ENCODE measurements around the gene MRPL14.

MRPL14 gene

DNA sequence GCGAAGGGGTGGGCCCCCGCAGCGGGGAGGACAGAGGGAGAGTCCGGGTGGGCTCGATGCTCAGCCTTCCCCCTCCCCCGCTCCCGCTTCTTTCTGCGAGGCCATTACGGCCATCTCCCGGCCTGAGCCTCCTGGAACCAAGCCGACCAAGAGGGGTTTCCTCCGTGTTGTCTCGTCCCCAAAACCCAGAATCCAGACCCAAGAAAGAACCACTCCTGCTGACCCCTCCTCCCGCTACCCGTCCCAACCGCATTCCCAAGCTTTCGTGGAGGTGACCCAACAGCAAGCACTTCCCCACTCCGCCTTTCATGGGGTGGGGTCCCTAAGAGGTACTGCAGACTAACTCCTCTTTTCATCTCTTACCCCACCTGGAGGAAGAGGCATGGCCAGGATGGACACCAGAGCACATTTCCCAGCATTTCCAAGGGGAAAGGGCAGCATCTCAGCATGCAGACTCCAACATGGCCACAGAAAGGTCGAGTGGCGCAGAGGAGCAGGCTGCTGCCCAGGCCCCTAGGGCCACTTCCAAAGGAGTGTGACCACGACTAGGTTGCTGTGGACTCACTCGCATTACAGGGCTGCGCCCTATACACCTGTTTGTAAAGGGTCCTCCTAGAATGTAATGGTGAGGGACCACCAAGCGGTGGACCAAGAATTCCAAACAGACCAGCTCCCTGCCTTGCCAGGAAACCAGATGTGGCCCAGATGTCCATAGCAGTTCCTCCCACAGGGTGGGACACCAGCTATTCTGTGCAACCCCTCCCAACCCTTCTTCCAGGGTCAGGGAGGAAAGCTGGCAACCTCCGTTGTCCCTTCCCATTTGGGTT, 53.4 kb downstream of the MRPL14 start:
- DNase-seq (ENCODE audit: low spot score), result no peak

GRCh38 chr6:44072959-44073611, 54.2 kb downstream of the MRPL14 start:
- peak overlapping the region in 1 of 2 donors; percentile 43 for H3K27ac ChIP-seq
- TF ChIP-seq, protein P1, sequence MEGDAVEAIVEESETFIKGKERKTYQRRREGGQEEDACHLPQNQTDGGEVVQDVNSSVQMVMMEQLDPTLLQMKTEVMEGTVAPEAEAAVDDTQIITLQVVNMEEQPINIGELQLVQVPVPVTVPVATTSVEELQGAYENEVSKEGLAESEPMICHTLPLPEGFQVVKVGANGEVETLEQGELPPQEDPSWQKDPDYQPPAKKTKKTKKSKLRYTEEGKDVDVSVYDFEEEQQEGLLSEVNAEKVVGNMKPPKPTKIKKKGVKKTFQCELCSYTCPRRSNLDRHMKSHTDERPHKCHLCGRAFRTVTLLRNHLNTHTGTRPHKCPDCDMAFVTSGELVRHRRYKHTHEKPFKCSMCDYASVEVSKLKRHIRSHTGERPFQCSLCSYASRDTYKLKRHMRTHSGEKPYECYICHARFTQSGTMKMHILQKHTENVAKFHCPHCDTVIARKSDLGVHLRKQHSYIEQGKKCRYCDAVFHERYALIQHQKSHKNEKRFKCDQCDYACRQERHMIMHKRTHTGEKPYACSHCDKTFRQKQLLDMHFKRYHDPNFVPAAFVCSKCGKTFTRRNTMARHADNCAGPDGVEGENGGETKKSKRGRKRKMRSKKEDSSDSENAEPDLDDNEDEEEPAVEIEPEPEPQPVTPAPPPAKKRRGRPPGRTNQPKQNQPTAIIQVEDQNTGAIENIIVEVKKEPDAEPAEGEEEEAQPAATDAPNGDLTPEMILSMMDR (IDR thresholded peaks at IDR 0.05), result no peak
- no peak for DNase-seq (ENCODE audit: low spot score)
- H3K4me3 ChIP-seq, result peak overlapping the region; percentile 78

More for the DNA sequence above, 53.4 kb downstream of the MRPL14 start:
- Histone ChIP-seq H3K27ac (peak overlapping the region in 1 of 2 donors; percentile 43), H3K4me3 (peak overlapping the region; percentile 78)
- TF ChIP-seq, protein P1 (IDR thresholded peaks at IDR 0.05), result no peak

GRCh38 chr6:44072452-44072958, 54.7 kb downstream of the MRPL14 start:
- no peak for DNase-seq (ENCODE audit: low spot score)
- peak overlapping the region in 1 of 2 donors; percentile 43 for H3K27ac ChIP-seq
- H3K4me3 ChIP-seq, result peak overlapping the region; percentile 78
- TF ChIP-seq, protein P1 (IDR thresholded peaks at IDR 0.05), result no peak

DNA sequence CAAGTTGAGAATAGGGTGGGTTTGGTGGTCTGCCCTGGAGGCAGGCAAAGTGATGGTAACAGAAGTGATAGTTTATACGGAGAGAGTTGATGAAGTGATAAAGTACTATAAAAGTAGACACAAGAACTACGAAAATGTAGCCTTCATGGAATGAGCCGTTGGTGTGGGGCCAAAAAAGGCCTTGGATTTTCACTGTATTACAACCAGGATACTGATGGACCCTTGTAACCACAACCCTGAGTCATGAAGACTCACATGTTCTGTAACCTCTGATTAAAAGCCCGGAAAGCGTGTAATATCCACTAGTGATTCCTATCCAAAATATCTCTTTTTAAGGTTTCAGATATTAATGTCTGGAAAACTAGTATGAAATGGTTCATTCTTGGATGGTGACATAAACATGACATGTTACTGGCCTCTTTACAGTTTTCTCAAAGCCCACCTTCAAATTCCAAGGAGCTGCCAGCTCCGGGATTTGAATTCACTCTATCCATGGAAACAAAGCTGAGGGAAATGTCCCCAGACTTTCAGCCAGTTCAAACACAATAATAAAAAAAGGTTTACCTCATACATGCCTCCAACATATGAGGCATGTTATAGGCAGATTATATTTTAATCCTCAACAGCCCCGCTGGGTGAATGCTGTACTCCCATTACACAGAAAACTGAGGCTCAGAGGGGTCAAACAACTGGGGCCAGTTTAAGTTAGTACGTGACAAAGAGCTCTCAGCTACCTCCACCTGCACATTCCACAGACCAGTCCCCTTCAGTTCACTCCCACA, 55.4 kb downstream of the MRPL14 start:
- Histone ChIP-seq H3K4me3 (no peak overlapping the region), H3K27ac (no peak overlapping the region)
- TF ChIP-seq, protein P1 (IDR thresholded peaks at IDR 0.05), result no peak
- no peak for DNase-seq (ENCODE audit: low spot score)

GRCh38 chr6:44068607-44069296, 58.5 kb downstream of the MRPL14 start:
- no peak overlapping the region for H3K4me3 ChIP-seq
- TF ChIP-seq, protein P1 (IDR thresholded peaks at IDR 0.05), result no peak
- no peak overlapping the region for H3K27ac ChIP-seq

More at GRCh38 chr6:44068607-44069296, 58.5 kb downstream of the MRPL14 start:
- DNase-seq (ENCODE audit: low spot score), result no peak
